CD4-positive, alpha-beta T cell treated with Interleukin-6 at 100 ng/mL for 8 hours (primary cell): ENCODE results near the gene TSPAN9.

Experiments
- DNase-seq: peaks from one replicate; pipeline ENCODE4 v3.0.0-alpha.2; 2020; ENCODE audit warnings: mixed read lengths, low spot score

The TSPAN9 gene

DNA sequence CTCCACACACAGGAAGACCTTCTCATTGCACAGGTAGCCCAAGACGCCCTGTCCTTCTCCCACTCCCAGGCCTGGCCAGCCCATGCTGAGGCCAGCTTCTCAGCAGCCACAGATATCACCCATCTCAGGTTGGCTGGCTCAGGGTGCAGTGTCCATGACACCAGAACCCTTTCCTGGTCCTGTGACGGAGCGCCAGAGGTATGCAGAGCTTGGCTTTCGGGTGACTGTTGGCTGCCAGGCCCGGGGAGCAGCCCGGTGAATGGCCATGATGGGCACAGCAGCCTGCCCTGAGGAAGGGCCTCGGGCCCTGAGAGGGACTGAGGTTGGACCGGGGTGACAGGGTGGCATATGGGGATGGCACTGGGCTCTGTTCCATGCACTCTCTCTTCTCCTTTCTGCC, 173.4 kb downstream of the TSPAN9 start:
- DNase-seq: no peak

GRCh38 chr12:3251067-3251466, 173.9 kb downstream of the TSPAN9 start:
- no peak for DNase-seq

- no peak for DNase-seq
These were observed 174.5 kb downstream of the TSPAN9 start for GRCh38 chr12:3251691-3252090.

DNA sequence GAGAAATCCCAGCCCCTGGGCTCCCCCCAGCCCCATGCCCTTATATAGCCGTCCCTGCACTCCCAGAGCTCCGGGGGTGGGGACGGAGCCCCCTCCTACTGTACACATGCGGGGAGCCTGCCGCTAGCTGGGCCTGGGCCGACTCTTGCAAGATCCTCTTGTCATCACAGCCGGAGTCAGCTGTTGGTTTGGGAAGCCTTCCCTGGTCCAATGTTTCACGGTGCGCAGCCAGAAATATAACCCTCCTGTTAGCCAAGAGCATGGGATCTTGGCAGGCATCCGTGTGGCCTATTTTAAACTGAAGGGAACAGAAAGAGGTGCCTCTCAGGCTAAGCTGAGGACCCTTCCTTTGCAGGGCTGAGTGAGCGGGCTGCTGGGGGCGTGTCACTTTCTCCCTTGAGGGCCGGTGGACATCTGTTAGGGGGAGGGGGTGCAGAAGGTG, 175.3 kb downstream of the TSPAN9 start:
- DNase-seq: no peak

DNA sequence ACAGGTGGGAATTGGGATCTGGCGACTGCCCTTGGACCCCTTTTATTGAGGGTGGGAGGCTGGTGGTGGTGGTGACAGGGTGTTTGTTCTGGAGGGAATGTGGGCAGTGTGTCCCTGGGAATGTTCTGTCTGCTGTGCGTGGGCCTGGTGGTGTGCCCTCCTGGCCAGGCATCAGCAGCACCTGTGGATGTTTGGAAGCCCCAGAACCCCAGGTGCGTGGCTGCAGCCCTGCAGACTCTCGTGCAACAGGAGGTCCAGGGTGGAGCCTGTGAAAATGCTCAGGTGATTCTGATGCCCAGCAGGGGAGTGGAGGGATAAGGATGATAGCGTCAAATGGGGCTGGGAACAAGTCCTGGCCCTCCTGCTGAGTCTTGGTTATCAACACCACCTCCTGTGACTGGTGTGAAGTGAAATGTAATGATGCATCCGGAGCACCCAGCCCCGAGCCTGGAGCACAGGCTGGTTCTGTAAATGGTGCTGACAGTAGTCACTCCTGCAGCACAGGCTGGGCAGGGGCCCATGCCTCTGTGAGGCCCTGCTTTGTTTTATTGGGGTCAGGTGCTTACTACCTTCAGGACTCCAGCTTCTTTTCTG, 176.6 kb downstream of the TSPAN9 start:
- no peak for DNase-seq

GRCh38 chr12:3255057-3255456, 177.9 kb downstream of the TSPAN9 start:
- no peak for DNase-seq

- DNase-seq: no peak
These were observed 179.0 kb downstream of the TSPAN9 start for GRCh38 chr12:3256103-3256631.

DNA sequence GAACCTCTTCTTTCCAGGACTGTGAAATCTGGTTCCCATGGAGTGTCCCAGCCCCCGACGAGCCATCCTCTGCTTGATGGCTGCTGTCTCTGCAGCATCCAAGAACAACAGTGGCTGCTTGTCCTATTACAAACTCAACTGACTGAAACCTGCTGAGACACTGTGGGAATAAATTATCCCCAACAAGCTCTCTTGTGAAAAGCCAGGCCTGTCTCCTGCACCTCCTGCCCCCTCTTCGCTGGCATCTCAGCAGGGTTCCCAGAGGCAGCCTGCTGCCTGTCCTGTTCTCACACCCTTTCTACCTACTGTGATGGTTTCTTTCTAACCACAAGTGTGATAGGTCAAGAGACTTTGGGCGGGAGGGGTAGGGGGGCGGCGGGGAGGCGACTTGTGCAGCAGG, 180.2 kb downstream of the TSPAN9 start:
- no peak for DNase-seq

GRCh38 chr12:3259973-3260372, 182.8 kb downstream of the TSPAN9 start:
- DNase-seq: no peak

- DNase-seq: no peak
These were observed 184.7 kb downstream of the TSPAN9 start for GRCh38 chr12:3261782-3262359.

DNA sequence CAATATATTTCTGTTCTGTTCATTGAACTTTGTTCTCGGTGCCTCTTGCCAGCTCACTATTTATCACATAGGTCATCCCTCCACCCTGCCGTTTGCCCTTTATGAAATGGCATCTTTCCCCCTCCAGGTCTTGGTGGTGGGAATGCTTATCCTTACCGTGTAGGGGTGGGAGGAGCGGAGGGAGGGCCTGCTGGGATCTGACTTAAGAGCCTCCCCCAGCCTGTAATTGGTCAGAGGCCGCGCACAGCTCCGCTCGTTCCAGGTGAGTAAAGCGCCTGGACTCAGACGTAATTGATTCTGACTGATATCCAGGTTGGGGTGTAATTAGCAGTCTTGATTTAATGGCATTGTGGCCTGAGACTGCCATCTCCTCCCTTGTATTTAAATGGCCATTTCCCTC, 185.3 kb downstream of the TSPAN9 start:
- no peak for DNase-seq

DNA sequence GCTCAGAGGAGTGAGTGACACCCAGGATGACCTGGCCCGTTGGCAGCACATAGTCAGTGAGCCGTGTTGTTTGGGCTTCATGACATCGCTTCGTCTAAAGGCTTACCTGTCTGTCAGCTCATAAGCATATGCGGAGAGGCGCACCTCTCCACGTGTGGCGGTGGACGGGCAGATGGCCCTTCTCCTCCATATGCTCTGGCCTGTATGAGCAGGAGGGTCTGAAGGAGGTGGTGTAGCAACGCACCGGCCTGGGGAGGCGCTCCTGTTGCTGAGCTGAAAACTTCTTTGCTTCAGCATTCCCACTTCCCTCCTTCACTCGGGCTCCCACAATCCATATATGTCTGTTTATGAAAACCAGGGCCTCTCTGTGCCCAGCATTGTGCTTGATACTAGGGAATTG, 186.1 kb downstream of the TSPAN9 start:
- no peak for DNase-seq

DNA sequence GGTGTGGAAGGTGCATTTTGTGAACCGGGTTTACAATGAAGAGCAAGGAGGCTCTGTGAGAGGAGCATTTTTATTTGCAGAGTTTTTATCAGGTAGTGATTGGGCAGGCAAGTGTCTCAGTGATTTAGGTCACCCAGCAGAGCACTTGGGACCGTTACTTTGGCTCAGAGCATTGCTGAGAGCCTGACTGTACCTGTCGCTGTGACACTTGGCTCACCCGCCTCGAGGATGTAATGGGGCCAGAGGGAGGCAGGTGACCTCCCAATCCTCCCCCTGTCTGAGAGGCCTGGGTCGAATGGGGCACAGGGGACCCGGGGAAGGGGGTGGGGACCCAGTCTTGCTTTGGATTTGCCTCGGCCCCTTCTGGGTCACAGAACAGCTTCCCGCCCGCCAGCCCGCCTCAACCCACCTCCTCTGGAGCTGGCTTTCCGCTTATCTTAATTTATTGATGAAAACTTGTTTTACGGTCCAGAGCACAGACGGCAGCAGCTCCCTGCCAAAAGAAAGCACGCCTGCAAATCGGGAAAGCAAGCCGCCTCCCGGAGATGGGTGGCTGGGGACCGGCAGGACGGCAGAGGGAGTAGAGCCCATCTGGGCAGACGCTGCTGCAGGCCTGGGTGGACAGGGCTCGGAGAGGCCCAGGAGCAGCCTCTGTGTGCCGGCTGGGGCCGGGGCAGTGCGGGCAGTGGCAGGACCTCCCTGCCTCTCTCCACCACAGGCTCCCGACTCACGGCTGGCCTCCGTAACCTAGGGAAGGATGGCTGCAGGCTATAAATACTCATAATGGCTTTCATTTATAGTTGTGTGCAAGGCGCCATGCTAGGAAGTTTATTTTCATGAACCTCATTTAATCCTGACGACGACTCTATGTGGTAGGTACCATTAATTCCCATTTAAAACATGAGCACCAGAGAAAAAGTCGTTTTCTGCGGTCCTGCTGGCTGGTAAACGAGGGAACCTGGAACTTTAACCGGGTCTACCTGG, 187.1 kb downstream of the TSPAN9 start:
- no peak for DNase-seq

GRCh38 chr12:3265406-3265805, 188.2 kb downstream of the TSPAN9 start:
- no peak for DNase-seq

GRCh38 chr12:3266638-3267037, 189.5 kb downstream of the TSPAN9 start:
- DNase-seq: no peak

DNA sequence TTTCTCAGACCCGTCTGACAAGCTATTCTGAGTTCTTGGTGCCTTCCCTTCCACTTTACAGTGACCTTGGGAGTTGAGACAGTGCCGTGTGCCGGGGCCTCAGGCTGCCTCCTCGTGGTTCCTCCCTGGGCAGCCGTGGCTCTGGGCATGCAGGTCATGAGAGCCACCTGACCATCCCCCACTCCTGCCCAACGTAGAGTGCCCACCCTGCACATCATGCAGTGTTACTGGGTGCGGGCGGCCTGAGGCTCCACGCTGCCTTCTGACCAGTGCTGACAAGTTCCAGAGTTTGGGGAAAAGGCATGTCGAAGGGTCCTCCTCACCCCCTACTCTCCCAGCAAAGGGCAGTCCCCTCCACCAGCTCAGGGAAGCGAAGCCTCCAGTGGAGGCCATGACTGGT, 190.5 kb downstream of the TSPAN9 start:
- DNase-seq: no peak

- no peak for DNase-seq
These were observed 192.4 kb downstream of the TSPAN9 start for GRCh38 chr12:3269594-3269993.

GRCh38 chr12:3271146-3271545, 194.0 kb downstream of the TSPAN9 start:
- DNase-seq: no peak

DNA sequence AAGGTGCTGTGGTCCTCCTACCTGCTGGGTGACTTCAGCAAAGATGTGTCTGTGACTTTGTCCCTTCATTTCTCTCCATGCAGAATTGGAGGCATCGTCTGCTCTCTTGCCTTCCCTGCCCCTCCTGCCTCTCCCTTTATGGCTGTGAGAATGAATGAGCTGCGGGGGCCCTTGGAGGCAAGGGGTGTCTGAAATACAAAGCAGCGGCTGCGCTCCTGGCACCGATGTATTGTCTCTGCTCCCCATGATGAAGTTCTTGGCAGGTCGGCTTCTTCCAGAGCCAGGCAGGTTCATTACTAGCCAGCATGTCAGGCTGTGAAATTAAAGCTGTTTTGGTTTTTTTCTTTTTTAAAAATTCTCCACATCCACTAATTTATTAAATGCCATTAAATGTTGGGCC, 194.5 kb downstream of the TSPAN9 start:
- DNase-seq: no peak

GRCh38 chr12:3272958-3273357, 195.8 kb downstream of the TSPAN9 start:
- no peak for DNase-seq

GRCh38 chr12:3273409-3273853, 196.3 kb downstream of the TSPAN9 start:
- no peak for DNase-seq

DNA sequence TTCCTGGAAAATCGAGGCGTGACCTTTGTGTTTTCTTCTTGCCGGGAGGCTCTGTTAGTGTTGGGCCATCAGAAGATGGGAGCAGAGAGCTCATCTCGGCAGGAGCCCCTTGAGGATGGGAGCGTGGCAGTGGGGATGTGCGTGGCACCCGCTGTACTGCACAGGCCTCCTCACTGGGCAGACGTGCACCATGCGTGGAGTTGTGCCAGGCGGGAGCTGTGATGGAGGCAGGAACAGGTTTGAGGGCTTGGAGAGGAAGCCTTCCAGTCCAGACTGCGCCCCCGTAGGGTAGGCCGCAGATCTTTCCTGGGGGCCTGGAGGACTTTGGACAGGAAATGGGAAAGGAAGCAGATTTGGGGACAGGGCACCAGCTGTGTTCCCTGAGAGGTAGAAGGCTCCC, 197.5 kb downstream of the TSPAN9 start:
- DNase-seq: no peak
